GM12878 (cell line): ENCODE results near the gene ITGA2. TPM values are rescaled to one million over a fixed set of nuclear protein-coding genes. Genes with fewer than 3 reads are reported as not detected.

ENCODE experiments used
- ATF7 ChIP-seq: fragments of 450-650 bp; IDR thresholded peaks from 2 replicates; pipeline ENCODE4 v1.6.1; 2016; ENCODE audit warnings: low read depth, mild to moderate bottlenecking
- CBX5 ChIP-seq: sonication (generic); IDR thresholded peaks from 2 replicates; pipeline ENCODE4 v1.6.1; 2016; ENCODE audit warnings: low read depth, moderate library complexity, mild to moderate bottlenecking, inconsistent platforms
- DPF2 ChIP-seq: fragments of 450-650 bp; IDR thresholded peaks from 2 replicates; pipeline ENCODE4 v1.6.1; 2017; ENCODE audit warnings: mild to moderate bottlenecking
- EGR1 ChIP-seq, 2 experiments: IDR thresholded peaks; 1 replicate in 1 of 2; 2 replicates in 1 of 2; pipeline ENCODE4 v1.6.1; 2011 to 2012; ENCODE audit warnings: low read depth in 2 of 2, low read length in 2 of 2, borderline replicate concordance in 1 of 2, mild to moderate bottlenecking in 1 of 2, moderate library complexity in 1 of 2
- FOXM1 ChIP-seq: IDR thresholded peaks from 2 replicates; pipeline ENCODE4 v1.6.1; 2012; ENCODE audit warnings: low read depth, mild to moderate bottlenecking, inconsistent platforms, low read length, moderate library complexity
- KLF5 ChIP-seq: fragments of 450-650 bp; IDR thresholded peaks from 2 replicates; pipeline ENCODE4 v1.6.1; 2014; ENCODE audit warnings: mild to moderate bottlenecking; ENCODE audit not compliant: partially characterized antibody
- MTA3 ChIP-seq: IDR thresholded peaks from 2 replicates; pipeline ENCODE4 v1.6.1; 2012; ENCODE audit warnings: low read length, inconsistent platforms, borderline replicate concordance
- POU2F2 ChIP-seq: IDR thresholded peaks from 3 replicates; pipeline ENCODE4 v1.6.1; 2011; ENCODE audit warnings: low read depth, mild to moderate bottlenecking, low read length, borderline replicate concordance
- SPI1 ChIP-seq: IDR thresholded peaks from 2 replicates; pipeline ENCODE4 v1.6.1; 2011; ENCODE audit warnings: low read depth, mild to moderate bottlenecking, low read length, moderate library complexity, borderline replicate concordance; ENCODE audit not compliant: insufficient read depth
- SREBF2 ChIP-seq: IDR thresholded peaks from 2 replicates; pipeline ENCODE4 v1.6.1; 2012; ENCODE audit warnings: mild to moderate bottlenecking, low read length
- TAF1 ChIP-seq: IDR thresholded peaks from 2 replicates; pipeline ENCODE4 v1.6.1; 2011; ENCODE audit warnings: mild to moderate bottlenecking, low read depth, low read length, borderline replicate concordance
- YBX1 ChIP-seq: fragments of 450-650 bp; IDR thresholded peaks from 2 replicates; pipeline ENCODE4 v1.6.1; 2016; ENCODE audit warnings: antibody characterized with exemption
- ZBED1 ChIP-seq: IDR thresholded peaks from 2 replicates; pipeline ENCODE4 v1.6.1; 2016; ENCODE audit warnings: borderline replicate concordance
- polyA plus RNA-seq, 11 experiments: library from polyadenylated mRNA; depleted of rRNA in 4 of 11; unstranded in 6 of 11; stranded (reverse) in 5 of 11; fragments of >200 nt; fragmentation: Nextera tagmentation in 4 of 11; fragmentation: Illumina TruSeq in 1 of 11; extraction: Ambion mirVana in 4 of 11; extraction: Trizol in 1 of 11; gene quantifications; 1 replicate in 1 of 11; 2 replicates in 10 of 11; pipeline versions ENCODE4 v1.2.1 to v1.2.3, GENCODE V29; 2011 to 2016; ENCODE audit warnings: inconsistent platforms in 2 of 11, missing spikeins in 2 of 11, low read depth in 1 of 11
- total RNA-seq, 4 experiments: library from RNA; depleted of rRNA in 3 of 4; stranded (reverse); fragments of >200 nt in 3 of 4; fragmentation: Illumina TruSeq in 1 of 4; extraction: Trizol in 1 of 4; gene quantifications; 2 replicates each; pipeline versions ENCODE4 v1.2.1 to v1.2.3, GENCODE V29; 2013 to 2021
- TF ChIP-seq, protein P1 (sequence below): fragments of 150-350 bp; IDR thresholded peaks from 2 replicates; pipeline ENCODE4 v1.6.1; 2016; ENCODE audit warnings: low read depth, low read length

The ITGA2 gene
- total and polyA plus RNA-seq, 10 of the 15 experiments (the other 5 are each of a cell fraction or from before 2014, with no cell fraction given): under 0.01 to 0.13 (median 0.03) TPM; not detected in 6

DNA sequence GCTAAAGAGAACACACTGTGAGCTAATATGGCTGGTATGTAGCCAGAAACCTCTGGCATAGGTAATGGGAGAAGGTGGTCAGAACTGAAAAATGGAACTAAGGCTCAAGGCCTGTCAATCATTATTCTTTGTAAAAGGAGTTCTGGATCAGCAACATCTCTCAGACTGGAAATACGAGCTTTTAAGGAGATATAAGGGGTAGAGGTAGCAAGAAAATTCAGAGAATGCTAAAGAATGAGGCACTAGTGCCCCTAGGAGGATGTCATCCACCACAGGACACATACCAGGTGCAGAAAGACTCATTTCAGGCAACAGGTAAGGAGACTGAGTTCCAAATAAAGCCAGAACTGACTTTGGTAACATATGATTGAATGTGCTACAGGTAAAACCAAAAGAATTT is 139.3 kb downstream of the ITGA2 start (continued):
- TF ChIP-seq FOXM1: no peak
- TF ChIP-seq CBX5: no peak
- no peak for TF ChIP-seq ZBED1
- no peak for TF ChIP-seq SPI1
- no peak for TF ChIP-seq TAF1
- TF ChIP-seq, protein P1, sequence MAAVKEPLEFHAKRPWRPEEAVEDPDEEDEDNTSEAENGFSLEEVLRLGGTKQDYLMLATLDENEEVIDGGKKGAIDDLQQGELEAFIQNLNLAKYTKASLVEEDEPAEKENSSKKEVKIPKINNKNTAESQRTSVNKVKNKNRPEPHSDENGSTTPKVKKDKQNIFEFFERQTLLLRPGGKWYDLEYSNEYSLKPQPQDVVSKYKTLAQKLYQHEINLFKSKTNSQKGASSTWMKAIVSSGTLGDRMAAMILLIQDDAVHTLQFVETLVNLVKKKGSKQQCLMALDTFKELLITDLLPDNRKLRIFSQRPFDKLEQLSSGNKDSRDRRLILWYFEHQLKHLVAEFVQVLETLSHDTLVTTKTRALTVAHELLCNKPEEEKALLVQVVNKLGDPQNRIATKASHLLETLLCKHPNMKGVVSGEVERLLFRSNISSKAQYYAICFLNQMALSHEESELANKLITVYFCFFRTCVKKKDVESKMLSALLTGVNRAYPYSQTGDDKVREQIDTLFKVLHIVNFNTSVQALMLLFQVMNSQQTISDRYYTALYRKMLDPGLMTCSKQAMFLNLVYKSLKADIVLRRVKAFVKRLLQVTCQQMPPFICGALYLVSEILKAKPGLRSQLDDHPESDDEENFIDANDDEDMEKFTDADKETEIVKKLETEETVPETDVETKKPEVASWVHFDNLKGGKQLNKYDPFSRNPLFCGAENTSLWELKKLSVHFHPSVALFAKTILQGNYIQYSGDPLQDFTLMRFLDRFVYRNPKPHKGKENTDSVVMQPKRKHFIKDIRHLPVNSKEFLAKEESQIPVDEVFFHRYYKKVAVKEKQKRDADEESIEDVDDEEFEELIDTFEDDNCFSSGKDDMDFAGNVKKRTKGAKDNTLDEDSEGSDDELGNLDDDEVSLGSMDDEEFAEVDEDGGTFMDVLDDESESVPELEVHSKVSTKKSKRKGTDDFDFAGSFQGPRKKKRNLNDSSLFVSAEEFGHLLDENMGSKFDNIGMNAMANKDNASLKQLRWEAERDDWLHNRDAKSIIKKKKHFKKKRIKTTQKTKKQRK: no peak
- no peak for TF ChIP-seq KLF5
- TF ChIP-seq ATF7: no peak
- no peak for TF ChIP-seq MTA3
- no peak for TF ChIP-seq YBX1
- no peak for TF ChIP-seq EGR1 (IDR thresholded peaks at IDR 0.05; ENCODE audit: borderline replicate concordance in 1 of 2, low read depth in 2 of 2, low read length in 2 of 2)
- TF ChIP-seq POU2F2: no peak
- no peak for TF ChIP-seq DPF2
- no peak for TF ChIP-seq SREBF2
